ENCODE results near the gene ZNF862. TPM values are rescaled to one million over a fixed set of nuclear protein-coding genes. Genes with fewer than 3 reads are reported as not detected.

ZNF862 gene
- total RNA-seq, 2 experiments from 2014 or later: 7.9 to 9.1 TPM

- intact Hi-C loops (cut with micrococcal nuclease; ENCODE audit: unreplicated experiment): no loop called here
- BruUV-seq (replicated peaks): no TSS peak
- DNase-seq (ENCODE audit: low spot score): no peak
- ChIA-PET CTCF (ENCODE audit: unreplicated experiment) (no interaction called here), POLR2A (no interaction called here)
- no peaks in the 10 kb centered on the region for H3K9me2 ChIP-seq (ENCODE audit: insufficient read depth, low read length)
- TF ChIP-seq CTCF (conservative IDR thresholded peaks at IDR 0.05; ENCODE audit: low read length) (no peak), EZH2phosphoT487 (IDR thresholded peaks at IDR 0.05; ENCODE audit: borderline replicate concordance, low read depth, low read length) (no peak)
- H3K4me2 ChIP-seq (ENCODE audit: low read length): no peak overlapping the region
- no peak overlapping the region for H3K4me3 ChIP-seq (ENCODE audit: low read depth, low read length, poor library complexity, severe bottlenecking)
- no peaks in the 10 kb centered on the region for H4K20me1 ChIP-seq (ENCODE audit: insufficient read depth, low read length)
- H3K4me1 ChIP-seq (ENCODE audit: insufficient read depth, low read length, poor library complexity, severe bottlenecking): no peaks in the 10 kb centered on the region
- H3K27ac ChIP-seq (ENCODE audit: low read depth, low read length, poor library complexity, severe bottlenecking): no peak overlapping the region
- H2AFZ ChIP-seq (ENCODE audit: low read length): no peak overlapping the region
- no peaks in the 10 kb centered on the region for H3K79me2 ChIP-seq (ENCODE audit: insufficient read depth, low read depth, low read length)
- no peaks in the 10 kb centered on the region for H3K36me3 ChIP-seq (ENCODE audit: insufficient read depth, low read length)
- H3K9me3 ChIP-seq (ENCODE audit: low read length): no peaks in the 10 kb centered on the region
Measured at GRCh38 chr7:149811831-149812490, 26.2 kb upstream of the ZNF862 start.

GRCh38 chr7:149813254-149814035 lies 24.7 kb upstream of the ZNF862 start:
- Histone ChIP-seq H3K79me2 (ENCODE audit: insufficient read depth, low read depth, low read length) (no peaks in the 10 kb centered on the region), H3K9me2 (ENCODE audit: insufficient read depth, low read length) (no peaks in the 10 kb centered on the region), H2AFZ (ENCODE audit: low read length) (no peak overlapping the region), H3K4me1 (ENCODE audit: insufficient read depth, low read length, poor library complexity, severe bottlenecking) (no peaks in the 10 kb centered on the region), H3K4me3 (ENCODE audit: low read depth, low read length, poor library complexity, severe bottlenecking) (no peak overlapping the region), H3K4me2 (ENCODE audit: low read length) (no peak overlapping the region), H3K27ac (ENCODE audit: low read depth, low read length, poor library complexity, severe bottlenecking) (no peak overlapping the region), H3K36me3 (ENCODE audit: insufficient read depth, low read length) (no peaks in the 10 kb centered on the region), H3K9me3 (ENCODE audit: low read length) (no peaks in the 10 kb centered on the region), H4K20me1 (ENCODE audit: insufficient read depth, low read length) (no peaks in the 10 kb centered on the region)
- intact Hi-C loops (cut with micrococcal nuclease; ENCODE audit: unreplicated experiment): no loop called here
- ChIA-PET POLR2A (no interaction called here), CTCF (ENCODE audit: unreplicated experiment) (no interaction called here)
- TF ChIP-seq CTCF (conservative IDR thresholded peaks at IDR 0.05; ENCODE audit: low read length): no peak
- TF ChIP-seq EZH2phosphoT487 (IDR thresholded peaks at IDR 0.05; ENCODE audit: borderline replicate concordance, low read depth, low read length): no peak
- BruUV-seq (replicated peaks): no TSS peak
- DNase-seq (ENCODE audit: low spot score): no peak

DNA sequence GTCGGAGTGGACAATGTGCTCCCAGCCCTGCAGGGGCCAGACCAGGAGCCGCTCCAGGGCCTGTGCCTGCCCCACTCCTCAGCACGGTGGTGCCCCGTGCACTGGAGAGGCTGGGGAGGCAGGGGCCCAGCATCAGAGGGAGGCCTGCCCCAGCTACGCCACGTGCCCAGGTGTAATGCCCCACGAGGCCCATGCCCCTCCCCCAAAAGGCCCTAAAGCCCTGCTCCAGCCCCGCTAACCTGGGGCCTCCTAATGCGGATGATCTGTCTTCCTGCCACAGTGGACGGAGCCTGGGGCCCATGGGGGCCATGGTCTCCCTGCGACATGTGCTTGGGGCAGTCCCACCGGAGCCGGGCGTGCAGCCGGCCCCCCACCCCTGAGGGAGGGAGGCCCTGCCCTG lies 23.7 kb upstream of the ZNF862 start:
- ChIA-PET POLR2A (no interaction called here), CTCF (ENCODE audit: unreplicated experiment) (no interaction called here)
- intact Hi-C loops (cut with micrococcal nuclease; ENCODE audit: unreplicated experiment): no loop called here
- Histone ChIP-seq H3K4me3 (ENCODE audit: low read depth, low read length, poor library complexity, severe bottlenecking) (no peak overlapping the region), H4K20me1 (ENCODE audit: insufficient read depth, low read length) (no peaks in the 10 kb centered on the region), H3K36me3 (ENCODE audit: insufficient read depth, low read length) (no peaks in the 10 kb centered on the region), H2AFZ (ENCODE audit: low read length) (no peak overlapping the region), H3K79me2 (ENCODE audit: insufficient read depth, low read depth, low read length) (no peaks in the 10 kb centered on the region), H3K4me2 (ENCODE audit: low read length) (no peak overlapping the region), H3K9me2 (ENCODE audit: insufficient read depth, low read length) (no peaks in the 10 kb centered on the region), H3K4me1 (ENCODE audit: insufficient read depth, low read length, poor library complexity, severe bottlenecking) (no peaks in the 10 kb centered on the region), H3K27ac (ENCODE audit: low read depth, low read length, poor library complexity, severe bottlenecking) (no peak overlapping the region), H3K9me3 (ENCODE audit: low read length) (no peaks in the 10 kb centered on the region)
- no peak for TF ChIP-seq CTCF (conservative IDR thresholded peaks at IDR 0.05; ENCODE audit: low read length)
- no peak for TF ChIP-seq EZH2phosphoT487 (IDR thresholded peaks at IDR 0.05; ENCODE audit: borderline replicate concordance, low read depth, low read length)
- no TSS peak for BruUV-seq (replicated peaks)
- no peak for DNase-seq (ENCODE audit: low spot score)
